ENCODE results near the gene ANHX. TPM values are rescaled to one million over a fixed set of nuclear protein-coding genes. Genes with fewer than 3 reads are reported as not detected.

The ANHX gene
- total RNA-seq, 1 experiment from 2014 or later: not detected

GRCh38 chr12:133215724-133216123 is 20.0 kb downstream of the ANHX start:
- TF ChIP-seq CTCF (IDR thresholded peaks at IDR 0.05; ENCODE audit: insufficient read depth in 1 of 2, low read depth in 1 of 2, low read length in 1 of 2, severe bottlenecking in 1 of 2, unreplicated experiment in 1 of 2): no peak
- intact Hi-C loops (cut with micrococcal nuclease; ENCODE audit: unreplicated experiment): no loop called here
- BruUV-seq (replicated peaks): no TSS peak
- Mint-ChIP-seq H3K36me3 (ENCODE audit: insufficient read depth, unreplicated experiment) (peaks cover 6% of the 10 kb centered on the region), H3K4me1 (ENCODE audit: low read depth, unreplicated experiment) (no peaks in the 10 kb centered on the region), H3K27ac (ENCODE audit: unreplicated experiment) (no peak overlapping the region), H3K27me3 (ENCODE audit: insufficient read depth, unreplicated experiment) (no peaks in the 10 kb centered on the region), H3K9me3 (ENCODE audit: unreplicated experiment) (peaks cover 60% of the 10 kb centered on the region), H3K4me3 (ENCODE audit: unreplicated experiment) (no peak overlapping the region)
- no peak overlapping the region for H3K4me3 ChIP-seq (ENCODE audit: low read depth, low read length)
- ChIA-PET CTCF (no interaction called here), POLR2A (no interaction called here)
- no peaks in the 10 kb centered on the region for H3K36me3 ChIP-seq (ENCODE audit: control insufficient read depth, insufficient read depth, low read length)
- H3K4me1 ChIP-seq: no peaks in the 10 kb centered on the region
- H3K9me3 ChIP-seq: peaks cover 10% of the 10 kb centered on the region
- H3K27me3 ChIP-seq (replicated peaks; ENCODE audit: control insufficient read depth, insufficient read depth, low read length): no peaks in the 10 kb centered on the region
- DNase-seq: no peak

- ChIA-PET POLR2A (no interaction called here), CTCF (no interaction called here)
- no peak for DNase-seq
- Histone ChIP-seq H3K4me3 (ENCODE audit: low read depth, low read length) (no peak overlapping the region), H3K27me3 (replicated peaks; ENCODE audit: control insufficient read depth, insufficient read depth, low read length) (no peaks in the 10 kb centered on the region), H3K36me3 (ENCODE audit: control insufficient read depth, insufficient read depth, low read length) (no peaks in the 10 kb centered on the region), H3K9me3 (peaks cover 66% of the 10 kb centered on the region), H3K4me1 (no peaks in the 10 kb centered on the region)
- Mint-ChIP-seq H3K4me3 (ENCODE audit: unreplicated experiment) (no peak overlapping the region), H3K27me3 (ENCODE audit: insufficient read depth, unreplicated experiment) (no peaks in the 10 kb centered on the region), H3K9me3 (ENCODE audit: unreplicated experiment) (peaks cover 24% of the 10 kb centered on the region), H3K36me3 (ENCODE audit: insufficient read depth, unreplicated experiment) (peaks cover 53% of the 10 kb centered on the region), H3K27ac (ENCODE audit: unreplicated experiment) (no peak overlapping the region), H3K4me1 (ENCODE audit: low read depth, unreplicated experiment) (no peaks in the 10 kb centered on the region)
- BruUV-seq (replicated peaks): no TSS peak
- intact Hi-C loops (cut with micrococcal nuclease; ENCODE audit: unreplicated experiment): no loop called here
- no peak for TF ChIP-seq CTCF (IDR thresholded peaks at IDR 0.05; ENCODE audit: insufficient read depth in 1 of 2, low read depth in 1 of 2, low read length in 1 of 2, severe bottlenecking in 1 of 2, unreplicated experiment in 1 of 2)
Measured at GRCh38 chr12:133206390-133206789, 29.3 kb downstream of the ANHX start.

GRCh38 chr12:133204264-133204603 is 31.4 kb downstream of the ANHX start:
- BruUV-seq (replicated peaks): no TSS peak
- no peaks in the 10 kb centered on the region for H3K27me3 ChIP-seq (replicated peaks; ENCODE audit: control insufficient read depth, insufficient read depth, low read length)
- H3K4me1 ChIP-seq: no peaks in the 10 kb centered on the region
- H3K36me3 Mint-ChIP-seq (ENCODE audit: insufficient read depth, unreplicated experiment): peaks cover 69% of the 10 kb centered on the region
- H3K4me3 ChIP-seq (ENCODE audit: low read depth, low read length): no peak overlapping the region
- DNase-seq: no peak
- peaks cover 43% of the 10 kb centered on the region for H3K9me3 Mint-ChIP-seq (ENCODE audit: unreplicated experiment)
- intact Hi-C loops (cut with micrococcal nuclease; ENCODE audit: unreplicated experiment): no loop called here
- ChIA-PET CTCF (no interaction called here), POLR2A (no interaction called here)
- H3K4me3 Mint-ChIP-seq (ENCODE audit: unreplicated experiment): no peak overlapping the region
- H3K27me3 Mint-ChIP-seq (ENCODE audit: insufficient read depth, unreplicated experiment): no peaks in the 10 kb centered on the region
- TF ChIP-seq CTCF (IDR thresholded peaks at IDR 0.05; ENCODE audit: insufficient read depth in 1 of 2, low read depth in 1 of 2, low read length in 1 of 2, severe bottlenecking in 1 of 2, unreplicated experiment in 1 of 2): no peak
- no peaks in the 10 kb centered on the region for H3K4me1 Mint-ChIP-seq (ENCODE audit: low read depth, unreplicated experiment)
- no peaks in the 10 kb centered on the region for H3K36me3 ChIP-seq (ENCODE audit: control insufficient read depth, insufficient read depth, low read length)
- H3K27ac Mint-ChIP-seq (ENCODE audit: unreplicated experiment): no peak overlapping the region
- peaks cover 70% of the 10 kb centered on the region for H3K9me3 ChIP-seq
